ENCODE measurements around the gene PRSS22. TPM values are rescaled to one million over a fixed set of nuclear protein-coding genes. Genes with fewer than 3 reads are reported as not detected.
A peak's percentile ranks its signal among the peaks of the same experiment; 100 is the strongest.

Gene PRSS22
- total RNA-seq, 2 donors from 2014 or later: 5.0 to 6.2 TPM

GRCh38 chr16:2822496-2822895 is 35.5 kb downstream of the PRSS22 start:
- no peak for DNase-seq
- H3K36me3 ChIP-seq (ENCODE audit: control insufficient read depth, insufficient read depth, low read length): no peaks in the 10 kb centered on the region
- H3K4me3 ChIP-seq (ENCODE audit: low read length): no peak overlapping the region
- H3K4me1 ChIP-seq (ENCODE audit: control insufficient read depth, insufficient read depth, low read length): no peaks in the 10 kb centered on the region
- H3K9ac ChIP-seq (ENCODE audit: extremely low read depth, low read length, poor library complexity, severe bottlenecking): no peak overlapping the region
- Mint-ChIP-seq H3K27ac (no peak overlapping the region), H3K4me3 (no peak overlapping the region), H3K36me3 (ENCODE audit: low read depth) (no peaks in the 10 kb centered on the region), H3K27me3 (ENCODE audit: insufficient read depth) (no peaks in the 10 kb centered on the region), H3K9me3 (no peaks in the 10 kb centered on the region), H3K4me1 (no peaks in the 10 kb centered on the region)
- H3K27me3 ChIP-seq (ENCODE audit: control insufficient read depth, insufficient read depth, low read length, poor library complexity, severe bottlenecking): no peaks in the 10 kb centered on the region
- no peak overlapping the region for H3K27ac ChIP-seq (ENCODE audit: low read depth, low read length)
- 88 to 91% methylated on average over 4 of the region's 4 CpGs for WGBS, 2 experiments (ENCODE audit: insufficient coverage in 1 of 2, insufficient read length in 1 of 2)
- no peaks in the 10 kb centered on the region for H3K9me3 ChIP-seq (ENCODE audit: control insufficient read depth, low read length)
- TF ChIP-seq CTCF (conservative IDR thresholded peaks at IDR 0.05): no peak

DNA sequence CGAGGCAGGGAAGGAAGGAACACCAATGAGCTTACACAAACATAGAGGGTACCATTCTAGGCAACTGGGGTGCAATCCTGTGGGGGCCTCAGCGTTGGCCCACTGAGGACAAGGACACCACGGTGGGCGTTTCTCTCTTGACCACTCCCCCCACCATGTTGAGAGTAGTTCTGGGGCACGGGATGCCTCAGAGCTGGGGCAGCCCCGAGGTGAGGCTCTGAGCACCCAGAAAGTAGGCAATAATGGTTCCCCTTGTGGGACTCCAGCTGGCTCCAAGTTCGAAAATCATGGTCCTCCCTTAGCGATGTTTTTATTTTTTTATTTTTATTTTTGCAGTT is 35.8 kb downstream of the PRSS22 start:
- Histone ChIP-seq H3K9ac (ENCODE audit: extremely low read depth, low read length, poor library complexity, severe bottlenecking) (no peak overlapping the region), H3K9me3 (ENCODE audit: control insufficient read depth, low read length) (no peaks in the 10 kb centered on the region), H3K27me3 (ENCODE audit: control insufficient read depth, insufficient read depth, low read length, poor library complexity, severe bottlenecking) (no peaks in the 10 kb centered on the region), H3K27ac (ENCODE audit: low read depth, low read length) (no peak overlapping the region), H3K4me3 (ENCODE audit: low read length) (no peak overlapping the region), H3K36me3 (ENCODE audit: control insufficient read depth, insufficient read depth, low read length) (no peaks in the 10 kb centered on the region), H3K4me1 (ENCODE audit: control insufficient read depth, insufficient read depth, low read length) (no peaks in the 10 kb centered on the region)
- peak; percentile 16 for DNase-seq
- WGBS, 2 experiments (ENCODE audit: insufficient coverage in 1 of 2, insufficient read length in 1 of 2): 81 to 89% methylated on average over 6 to 8 of the region's 8 CpGs
- TF ChIP-seq CTCF (conservative IDR thresholded peaks at IDR 0.05): no peak
- Mint-ChIP-seq H3K27me3 (ENCODE audit: insufficient read depth) (no peaks in the 10 kb centered on the region), H3K9me3 (no peaks in the 10 kb centered on the region), H3K4me1 (no peaks in the 10 kb centered on the region), H3K27ac (no peak overlapping the region), H3K4me3 (no peak overlapping the region), H3K36me3 (ENCODE audit: low read depth) (no peaks in the 10 kb centered on the region)

DNA sequence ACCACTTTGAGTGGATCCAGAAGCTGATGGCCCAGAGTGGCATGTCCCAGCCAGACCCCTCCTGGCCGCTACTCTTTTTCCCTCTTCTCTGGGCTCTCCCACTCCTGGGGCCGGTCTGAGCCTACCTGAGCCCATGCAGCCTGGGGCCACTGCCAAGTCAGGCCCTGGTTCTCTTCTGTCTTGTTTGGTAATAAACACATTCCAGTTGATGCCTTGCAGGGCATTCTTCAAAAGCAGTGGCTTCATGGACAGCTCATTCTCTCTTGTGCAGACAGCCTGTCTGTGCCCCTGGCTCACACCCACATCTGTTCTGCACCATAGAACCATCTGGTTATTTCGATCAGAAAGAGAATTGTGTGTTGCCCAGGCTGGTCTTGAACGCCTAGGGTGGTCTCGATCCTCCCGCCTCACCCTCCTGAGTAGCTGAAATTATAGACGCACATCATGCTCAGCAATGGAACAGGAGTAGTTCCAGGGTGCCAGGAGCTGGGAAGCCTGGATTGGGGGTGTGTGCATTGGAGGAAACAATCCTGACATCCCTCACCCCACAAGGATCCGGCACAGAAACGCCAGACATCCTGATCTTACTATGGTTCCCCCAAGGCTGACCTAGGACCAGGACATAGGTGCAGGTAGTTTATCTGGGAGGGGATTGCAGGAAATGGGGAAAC is 36.3 kb downstream of the PRSS22 start:
- Mint-ChIP-seq H3K9me3 (no peaks in the 10 kb centered on the region), H3K4me1 (no peaks in the 10 kb centered on the region), H3K27ac (no peak overlapping the region), H3K4me3 (no peak overlapping the region), H3K27me3 (ENCODE audit: insufficient read depth) (no peaks in the 10 kb centered on the region), H3K36me3 (ENCODE audit: low read depth) (no peaks in the 10 kb centered on the region)
- no peaks in the 10 kb centered on the region for H3K9me3 ChIP-seq (ENCODE audit: control insufficient read depth, low read length)
- no peak overlapping the region for H3K27ac ChIP-seq (ENCODE audit: low read depth, low read length)
- DNase-seq: peak; percentile 26
- no peaks in the 10 kb centered on the region for H3K4me1 ChIP-seq (ENCODE audit: control insufficient read depth, insufficient read depth, low read length)
- TF ChIP-seq CTCF (conservative IDR thresholded peaks at IDR 0.05): no peak
- WGBS, 2 experiments (ENCODE audit: insufficient coverage in 1 of 2, insufficient read length in 1 of 2): 68 to 84% methylated on average over 5 to 9 of the region's 9 CpGs
- H3K9ac ChIP-seq (ENCODE audit: extremely low read depth, low read length, poor library complexity, severe bottlenecking): no peak overlapping the region
- no peaks in the 10 kb centered on the region for H3K36me3 ChIP-seq (ENCODE audit: control insufficient read depth, insufficient read depth, low read length)
- H3K27me3 ChIP-seq (ENCODE audit: control insufficient read depth, insufficient read depth, low read length, poor library complexity, severe bottlenecking): no peaks in the 10 kb centered on the region
- no peak overlapping the region for H3K4me3 ChIP-seq (ENCODE audit: low read length)
